ENCODE data around the gene IP6K1.

- TF ChIP-seq CTCF (IDR thresholded peaks at IDR 0.05): no peak
- TF ChIP-seq POLR2A (IDR thresholded peaks at IDR 0.05): no peak
Observed at GRCh38 chr3:49788056-49788455, 1.7 kb upstream of the IP6K1 start.
